ENCODE measurements around the gene PDZD7.
A peak's percentile ranks its signal among the peaks of the same experiment; 100 is the strongest.

Gene PDZD7

DNA sequence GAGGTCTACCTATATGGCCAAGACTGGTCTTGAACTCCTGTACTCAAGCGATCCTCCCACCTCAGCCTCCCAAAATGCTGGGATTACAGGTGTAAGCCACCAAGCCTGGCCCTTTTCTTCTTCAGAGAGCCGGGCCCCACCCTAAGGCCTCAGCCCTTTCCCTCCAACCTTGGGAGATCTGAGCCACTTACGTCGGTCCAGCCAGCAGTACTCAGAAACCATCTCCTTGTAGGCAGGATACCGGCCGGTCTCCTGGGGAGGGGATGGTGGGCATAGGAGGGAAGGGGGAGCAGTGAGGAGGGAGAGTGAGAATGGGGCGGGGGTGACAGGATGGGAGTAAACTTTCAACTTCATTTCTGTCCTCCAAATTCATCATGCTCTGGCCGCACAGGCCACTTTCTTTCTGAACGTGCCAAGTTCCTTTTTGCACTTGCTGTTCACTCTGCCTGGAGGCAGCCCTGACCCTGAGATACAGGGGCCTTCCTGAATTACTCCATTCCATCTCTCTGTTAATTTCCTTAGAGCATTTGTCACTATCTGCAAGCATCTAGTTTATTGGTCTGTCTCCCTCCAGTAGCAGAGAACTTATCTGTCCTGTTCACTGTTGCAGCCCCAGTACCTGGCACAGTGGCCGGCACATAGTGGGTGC, 10.4 kb downstream of the PDZD7 start (continued):
- TF ChIP-seq ZNF274 (IDR thresholded peaks at IDR 0.05; ENCODE audit: low read length) (no peak), ZNF274 (tag by site-specific recombination; IDR thresholded peaks at IDR 0.05; ENCODE audit: borderline replicate concordance) (no peak), ZNF433 (tag by site-specific recombination; IDR thresholded peaks at IDR 0.05; ENCODE audit: low read depth) (no peak), ZNF596 (tag by site-specific recombination; IDR thresholded peaks at IDR 0.05) (no peak), REPIN1 (tag by site-specific recombination; IDR thresholded peaks at IDR 0.05; ENCODE audit: low read depth) (no peak), ZSCAN30 (tag by site-specific recombination; IDR thresholded peaks at IDR 0.05) (no peak), ZNF76 (tag by site-specific recombination; IDR thresholded peaks at IDR 0.05; ENCODE audit: borderline replicate concordance, low read depth) (no peak), ZNF48 (tag by site-specific recombination; IDR thresholded peaks at IDR 0.05) (no peak), YY2 (tag by site-specific recombination; IDR thresholded peaks at IDR 0.05) (no peak), ZXDB (tag by site-specific recombination; IDR thresholded peaks at IDR 0.05) (no peak)
- TF ChIP-seq, protein P1, sequence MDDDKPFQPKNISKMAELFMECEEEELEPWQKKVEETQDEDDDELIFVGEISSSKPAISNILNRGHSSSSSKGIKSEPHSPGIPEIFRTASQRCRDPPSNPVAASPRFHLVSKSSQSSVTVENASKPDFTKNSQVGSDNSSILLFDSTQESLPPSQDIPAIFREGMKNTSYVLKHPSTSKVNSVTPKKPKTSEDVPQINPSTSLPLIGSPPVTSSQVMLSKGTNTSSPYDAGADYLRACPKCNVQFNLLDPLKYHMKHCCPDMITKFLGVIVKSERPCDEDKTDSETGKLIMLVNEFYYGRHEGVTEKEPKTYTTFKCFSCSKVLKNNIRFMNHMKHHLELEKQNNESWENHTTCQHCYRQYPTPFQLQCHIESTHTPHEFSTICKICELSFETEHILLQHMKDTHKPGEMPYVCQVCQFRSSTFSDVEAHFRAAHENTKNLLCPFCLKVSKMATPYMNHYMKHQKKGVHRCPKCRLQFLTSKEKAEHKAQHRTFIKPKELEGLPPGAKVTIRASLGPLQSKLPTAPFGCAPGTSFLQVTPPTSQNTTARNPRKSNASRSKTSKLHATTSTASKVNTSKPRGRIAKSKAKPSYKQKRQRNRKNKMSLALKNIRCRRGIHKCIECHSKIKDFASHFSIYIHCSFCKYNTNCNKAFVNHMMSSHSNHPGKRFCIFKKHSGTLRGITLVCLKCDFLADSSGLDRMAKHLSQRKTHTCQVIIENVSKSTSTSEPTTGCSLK (tag by site-specific recombination; IDR thresholded peaks at IDR 0.05): no peak

DNA sequence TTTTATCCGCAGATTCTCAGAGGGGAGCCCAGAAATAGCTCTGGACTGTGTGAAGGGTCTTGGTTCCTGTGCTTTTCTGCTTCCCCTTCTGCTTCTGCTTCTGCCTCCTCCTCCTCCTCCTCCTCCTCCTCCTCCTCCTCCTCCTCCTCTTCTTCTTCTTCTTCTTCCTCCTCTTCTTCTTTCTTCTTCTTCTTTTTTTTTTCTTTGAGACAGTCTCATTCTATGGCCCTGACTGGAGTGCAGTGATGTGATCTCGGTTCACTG, 11.6 kb downstream of the PDZD7 start:
- CTCF ChIA-PET: interaction anchor here (0.5 to 7.2 kb wide), 23 partner anchors 10 to 1081 kb away, joined by 3 to 274 read pairs (median 6); partner anchors contain the start of genes KAZALD1, LZTS2, MRPL43 and PDZD7
- Histone ChIP-seq H3K9me3 (ENCODE audit: control insufficient read depth, insufficient read depth, low read depth, low read length) (no peaks in the 10 kb centered on the region), H3K4me1 (ENCODE audit: control insufficient read depth, insufficient read depth, low read length) (no peaks in the 10 kb centered on the region; the same call in 1 of the 2 replicates), H3K36me3 (ENCODE audit: control insufficient read depth in 2 of 2, insufficient read depth in 1 of 2, low read length in 2 of 2) (no peaks in the 10 kb centered on the region), H3K4me3 (ENCODE audit: low read depth, low read length) (no peak overlapping the region), H3K27ac (ENCODE audit: extremely low read depth, low read depth, low read length) (no peak overlapping the region)
- POLR2A ChIA-PET: interaction anchor here (0.7 to 1.7 kb wide), 3 partner anchors 12 to 72 kb away, joined by 3 to 9 read pairs (median 6); partner anchors contain the start of genes PDZD7 and SFXN3
- TF ChIP-seq EGR2 (tag by site-specific recombination; IDR thresholded peaks at IDR 0.05; ENCODE audit: low read depth) (peak; percentile 25; the same call in 1 of the 2 replicates), ZFP37 (tag by site-specific recombination; IDR thresholded peaks at IDR 0.05) (no peak), ZNF561 (tag by site-specific recombination; IDR thresholded peaks at IDR 0.05; ENCODE audit: borderline replicate concordance) (no peak), ZNF366 (tag by site-specific recombination; conservative IDR thresholded peaks at IDR 0.05) (0 out of 2 replicates have a peak, but pooled peaks have one; percentile 20), ZNF112 (tag by site-specific recombination; IDR thresholded peaks at IDR 0.05) (no peak)
- TF ChIP-seq, protein P2, sequence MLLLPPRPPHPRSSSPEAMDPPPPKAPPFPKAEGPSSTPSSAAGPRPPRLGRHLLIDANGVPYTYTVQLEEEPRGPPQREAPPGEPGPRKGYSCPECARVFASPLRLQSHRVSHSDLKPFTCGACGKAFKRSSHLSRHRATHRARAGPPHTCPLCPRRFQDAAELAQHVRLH (tag by site-specific recombination; IDR thresholded peaks at IDR 0.05): no peak
- TF ChIP-seq, protein P3, sequence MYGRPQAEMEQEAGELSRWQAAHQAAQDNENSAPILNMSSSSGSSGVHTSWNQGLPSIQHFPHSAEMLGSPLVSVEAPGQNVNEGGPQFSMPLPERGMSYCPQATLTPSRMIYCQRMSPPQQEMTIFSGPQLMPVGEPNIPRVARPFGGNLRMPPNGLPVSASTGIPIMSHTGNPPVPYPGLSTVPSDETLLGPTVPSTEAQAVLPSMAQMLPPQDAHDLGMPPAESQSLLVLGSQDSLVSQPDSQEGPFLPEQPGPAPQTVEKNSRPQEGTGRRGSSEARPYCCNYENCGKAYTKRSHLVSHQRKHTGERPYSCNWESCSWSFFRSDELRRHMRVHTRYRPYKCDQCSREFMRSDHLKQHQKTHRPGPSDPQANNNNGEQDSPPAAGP (tag by site-specific recombination; IDR thresholded peaks at IDR 0.05): no peak
- TF ChIP-seq, protein P4, sequence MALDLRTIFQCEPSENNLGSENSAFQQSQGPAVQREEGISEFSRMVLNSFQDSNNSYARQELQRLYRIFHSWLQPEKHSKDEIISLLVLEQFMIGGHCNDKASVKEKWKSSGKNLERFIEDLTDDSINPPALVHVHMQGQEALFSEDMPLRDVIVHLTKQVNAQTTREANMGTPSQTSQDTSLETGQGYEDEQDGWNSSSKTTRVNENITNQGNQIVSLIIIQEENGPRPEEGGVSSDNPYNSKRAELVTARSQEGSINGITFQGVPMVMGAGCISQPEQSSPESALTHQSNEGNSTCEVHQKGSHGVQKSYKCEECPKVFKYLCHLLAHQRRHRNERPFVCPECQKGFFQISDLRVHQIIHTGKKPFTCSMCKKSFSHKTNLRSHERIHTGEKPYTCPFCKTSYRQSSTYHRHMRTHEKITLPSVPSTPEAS (tag by site-specific recombination; IDR thresholded peaks at IDR 0.05): no peak
- TF ChIP-seq, protein P5, sequence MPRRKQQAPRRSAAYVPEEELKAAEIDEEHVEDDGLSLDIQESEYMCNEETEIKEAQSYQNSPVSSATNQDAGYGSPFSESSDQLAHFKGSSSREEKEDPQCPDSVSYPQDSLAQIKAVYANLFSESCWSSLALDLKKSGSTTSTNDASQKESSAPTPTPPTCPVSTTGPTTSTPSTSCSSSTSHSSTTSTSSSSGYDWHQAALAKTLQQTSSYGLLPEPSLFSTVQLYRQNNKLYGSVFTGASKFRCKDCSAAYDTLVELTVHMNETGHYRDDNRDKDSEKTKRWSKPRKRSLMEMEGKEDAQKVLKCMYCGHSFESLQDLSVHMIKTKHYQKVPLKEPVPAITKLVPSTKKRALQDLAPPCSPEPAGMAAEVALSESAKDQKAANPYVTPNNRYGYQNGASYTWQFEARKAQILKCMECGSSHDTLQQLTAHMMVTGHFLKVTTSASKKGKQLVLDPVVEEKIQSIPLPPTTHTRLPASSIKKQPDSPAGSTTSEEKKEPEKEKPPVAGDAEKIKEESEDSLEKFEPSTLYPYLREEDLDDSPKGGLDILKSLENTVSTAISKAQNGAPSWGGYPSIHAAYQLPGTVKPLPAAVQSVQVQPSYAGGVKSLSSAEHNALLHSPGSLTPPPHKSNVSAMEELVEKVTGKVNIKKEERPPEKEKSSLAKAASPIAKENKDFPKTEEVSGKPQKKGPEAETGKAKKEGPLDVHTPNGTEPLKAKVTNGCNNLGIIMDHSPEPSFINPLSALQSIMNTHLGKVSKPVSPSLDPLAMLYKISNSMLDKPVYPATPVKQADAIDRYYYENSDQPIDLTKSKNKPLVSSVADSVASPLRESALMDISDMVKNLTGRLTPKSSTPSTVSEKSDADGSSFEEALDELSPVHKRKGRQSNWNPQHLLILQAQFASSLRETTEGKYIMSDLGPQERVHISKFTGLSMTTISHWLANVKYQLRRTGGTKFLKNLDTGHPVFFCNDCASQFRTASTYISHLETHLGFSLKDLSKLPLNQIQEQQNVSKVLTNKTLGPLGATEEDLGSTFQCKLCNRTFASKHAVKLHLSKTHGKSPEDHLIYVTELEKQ (tag by site-specific recombination; IDR thresholded peaks at IDR 0.05; ENCODE audit: borderline replicate concordance): no peak
- TF ChIP-seq, protein P6, sequence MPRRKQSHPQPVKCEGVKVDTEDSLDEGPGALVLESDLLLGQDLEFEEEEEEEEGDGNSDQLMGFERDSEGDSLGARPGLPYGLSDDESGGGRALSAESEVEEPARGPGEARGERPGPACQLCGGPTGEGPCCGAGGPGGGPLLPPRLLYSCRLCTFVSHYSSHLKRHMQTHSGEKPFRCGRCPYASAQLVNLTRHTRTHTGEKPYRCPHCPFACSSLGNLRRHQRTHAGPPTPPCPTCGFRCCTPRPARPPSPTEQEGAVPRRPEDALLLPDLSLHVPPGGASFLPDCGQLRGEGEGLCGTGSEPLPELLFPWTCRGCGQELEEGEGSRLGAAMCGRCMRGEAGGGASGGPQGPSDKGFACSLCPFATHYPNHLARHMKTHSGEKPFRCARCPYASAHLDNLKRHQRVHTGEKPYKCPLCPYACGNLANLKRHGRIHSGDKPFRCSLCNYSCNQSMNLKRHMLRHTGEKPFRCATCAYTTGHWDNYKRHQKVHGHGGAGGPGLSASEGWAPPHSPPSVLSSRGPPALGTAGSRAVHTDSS (tag by site-specific recombination; IDR thresholded peaks at IDR 0.05): peak; percentile 89
- TF ChIP-seq, protein P7, sequence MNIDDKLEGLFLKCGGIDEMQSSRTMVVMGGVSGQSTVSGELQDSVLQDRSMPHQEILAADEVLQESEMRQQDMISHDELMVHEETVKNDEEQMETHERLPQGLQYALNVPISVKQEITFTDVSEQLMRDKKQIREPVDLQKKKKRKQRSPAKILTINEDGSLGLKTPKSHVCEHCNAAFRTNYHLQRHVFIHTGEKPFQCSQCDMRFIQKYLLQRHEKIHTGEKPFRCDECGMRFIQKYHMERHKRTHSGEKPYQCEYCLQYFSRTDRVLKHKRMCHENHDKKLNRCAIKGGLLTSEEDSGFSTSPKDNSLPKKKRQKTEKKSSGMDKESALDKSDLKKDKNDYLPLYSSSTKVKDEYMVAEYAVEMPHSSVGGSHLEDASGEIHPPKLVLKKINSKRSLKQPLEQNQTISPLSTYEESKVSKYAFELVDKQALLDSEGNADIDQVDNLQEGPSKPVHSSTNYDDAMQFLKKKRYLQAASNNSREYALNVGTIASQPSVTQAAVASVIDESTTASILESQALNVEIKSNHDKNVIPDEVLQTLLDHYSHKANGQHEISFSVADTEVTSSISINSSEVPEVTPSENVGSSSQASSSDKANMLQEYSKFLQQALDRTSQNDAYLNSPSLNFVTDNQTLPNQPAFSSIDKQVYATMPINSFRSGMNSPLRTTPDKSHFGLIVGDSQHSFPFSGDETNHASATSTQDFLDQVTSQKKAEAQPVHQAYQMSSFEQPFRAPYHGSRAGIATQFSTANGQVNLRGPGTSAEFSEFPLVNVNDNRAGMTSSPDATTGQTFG (tag by site-specific recombination; IDR thresholded peaks at IDR 0.05; ENCODE audit: borderline replicate concordance): no peak
